Panc1 (cell line): Measurements from ENCODE around the gene C3orf38. TPM values are rescaled to one million over a fixed set of nuclear protein-coding genes. Genes with fewer than 3 reads are reported as not detected.

ENCODE experiments used
- ATAC-seq: fragments of 200-7000 bp; cut with Tn5 transposase; 2 replicates; pipeline ENCODE4 v1.9.1; 2020; ENCODE audit warnings: mild to moderate bottlenecking, moderate library complexity
- BruUV-seq: library from RNA; stranded (reverse); fragments of 400-500 nt; replicated peaks from 2 replicates; lab custom pipeline; 2021; lab: Mats Ljungman, UMichigan
- CTCF ChIA-PET: fragments of 300-600 bp; sonication (Branson Sonifier 250); formaldehyde crosslinking; loops from one replicate; lab custom pipeline; 2022; ENCODE audit warnings: antibody characterized with exemption; lab: Charles Lee
- POLR2A ChIA-PET: fragments of 300-600 bp; sonication (Branson Sonifier 250); formaldehyde crosslinking; loops from one replicate; lab custom pipeline; 2022; ENCODE audit warnings: antibody characterized with exemption; lab: Charles Lee
- DNase-seq: peaks from one replicate; pipeline ENCODE4 v3.0.0-alpha.2; 2010; ENCODE audit warnings: low read depth, low spot score
- H3K27ac ChIP-seq: 2 replicates; pipeline ENCODE4 v1.5.1; 2011; ENCODE audit warnings: mild to moderate bottlenecking, low read length, inconsistent platforms
- H3K27me3 ChIP-seq: fragments of 200-500 bp; sonication (Bioruptor generic); 2 replicates; pipeline ENCODE4 v1.6.0; 2014; ENCODE audit warnings: low read length, inconsistent platforms; ENCODE audit not compliant: control insufficient read depth, insufficient read depth
- H3K36me3 ChIP-seq: fragments of 200-500 bp; sonication (Bioruptor generic); 2 replicates; pipeline ENCODE4 v1.5.1; 2014; ENCODE audit warnings: inconsistent platforms, mild to moderate bottlenecking, low read length, moderate library complexity; ENCODE audit not compliant: control insufficient read depth, insufficient read depth
- H3K4me1 ChIP-seq: 2 replicates; pipeline ENCODE4 v1.5.1; 2011; ENCODE audit warnings: inconsistent platforms, mild to moderate bottlenecking, low read length, moderate library complexity; ENCODE audit not compliant: control insufficient read depth, insufficient read depth
- H3K4me3 ChIP-seq, 2 experiments: 2 replicates each; pipeline ENCODE4 v1.5.1; 2011 to 2012; ENCODE audit warnings: low read depth in 2 of 2, low read length in 2 of 2, mild to moderate bottlenecking in 2 of 2, inconsistent platforms in 1 of 2, moderate library complexity in 1 of 2
- H3K9me3 ChIP-seq: fragments of 200-500 bp; sonication (Bioruptor generic); 2 replicates; pipeline ENCODE4 v1.5.1; 2014; ENCODE audit warnings: low read depth, mild to moderate bottlenecking, inconsistent platforms, low read length, moderate library complexity; ENCODE audit not compliant: control insufficient read depth, insufficient read depth
- CTCF ChIP-seq: fragments of 450-650 bp; IDR thresholded peaks from 2 replicates; pipeline ENCODE4 v1.5.1; 2017; ENCODE audit warnings: mild to moderate bottlenecking
- POLR2AphosphoS5 ChIP-seq: IDR thresholded peaks from 2 replicates; pipeline ENCODE4 v1.6.1; 2012; ENCODE audit warnings: mild to moderate bottlenecking, low read depth, low read length, moderate library complexity
- REST ChIP-seq, 2 experiments: IDR thresholded peaks; 2 replicates each; pipeline ENCODE4 v1.6.1; 2011 to 2012; ENCODE audit warnings: low read depth in 2 of 2, control low read depth in 1 of 2, low read length in 1 of 2, mild to moderate bottlenecking in 1 of 2, moderate library complexity in 1 of 2; ENCODE audit not compliant: insufficient read depth in 1 of 2
- SIN3A ChIP-seq: IDR thresholded peaks from 2 replicates; pipeline ENCODE4 v1.6.1; 2012; ENCODE audit warnings: low read depth, mild to moderate bottlenecking, low read length, moderate library complexity, borderline replicate concordance; ENCODE audit not compliant: insufficient read depth
- TCF7L2 ChIP-seq: IDR thresholded peaks from 2 replicates; pipeline ENCODE4 v1.6.1; 2011; ENCODE audit warnings: mild to moderate bottlenecking, low read depth, low read length, inconsistent platforms
- in situ Hi-C: cut with HindIII; loops from 2 replicates; pipeline ENCODE4 v1.10.0; 2016; ENCODE audit warnings: low sequenced_read_pairs, low pct_unique_long_range_greater_than_20kb
- intact Hi-C: fragments of 100-400 bp; cut with micrococcal nuclease; formaldehyde crosslinking; loops from one replicate; pipeline ENCODE4 v1.10.0; 2022; ENCODE audit not compliant: unreplicated experiment
- total RNA-seq: library from RNA; stranded (reverse); gene quantifications from one replicate; pipeline ENCODE4 v1.2.1, GENCODE V29; 2021; ENCODE audit not compliant: unreplicated experiment

The C3orf38 gene
- total RNA-seq, 1 experiment from 2014 or later: 14.3 TPM

GRCh38 chr3:88141458-88142083 lies 8.2 kb upstream of the C3orf38 start:
- POLR2A ChIA-PET: no interaction called here
- DNase-seq (no peak), ATAC-seq (no peak)
- Histone ChIP-seq H3K4me3 (no peak overlapping the region), H3K27me3 (no peaks in the 10 kb centered on the region), H3K27ac (no peak overlapping the region), H3K36me3 (peaks cover 8% of the 10 kb centered on the region), H3K9me3 (no peaks in the 10 kb centered on the region), H3K4me1 (no peaks in the 10 kb centered on the region)
- intact Hi-C loops: no loop called here
- TF ChIP-seq POLR2AphosphoS5 (no peak), TCF7L2 (no peak), SIN3A (no peak), CTCF (no peak), REST (IDR thresholded peaks at IDR 0.05; ENCODE audit: insufficient read depth in 1 of 2, low read depth in 2 of 2, low read length in 1 of 2) (no peak)
- CTCF ChIA-PET: no interaction called here
- BruUV-seq: no TSS peak
- in situ Hi-C loops: no loop called here

- Histone ChIP-seq H3K27ac (no peak overlapping the region), H3K27me3 (no peaks in the 10 kb centered on the region), H3K4me3 (no peak overlapping the region), H3K4me1 (no peaks in the 10 kb centered on the region), H3K36me3 (peaks cover 8% of the 10 kb centered on the region), H3K9me3 (no peaks in the 10 kb centered on the region)
- no peak for TF ChIP-seq REST (IDR thresholded peaks at IDR 0.05; ENCODE audit: insufficient read depth in 1 of 2, low read depth in 2 of 2, low read length in 1 of 2)
- TF ChIP-seq CTCF: no peak
- no peak for TF ChIP-seq POLR2AphosphoS5
- TF ChIP-seq TCF7L2: no peak
- no peak for TF ChIP-seq SIN3A
- ChIA-PET CTCF (no interaction called here), POLR2A (no interaction called here)
- in situ Hi-C loops: no loop called here
- DNase-seq (no peak), ATAC-seq (no peak)
- BruUV-seq: no TSS peak
- intact Hi-C loops: no loop called here
Observed at GRCh38 chr3:88142094-88142624, 7.6 kb upstream of the C3orf38 start.
